Activated CD4-positive, CD25-positive, alpha-beta regulatory T cell (primary cell): Measurements from ENCODE around the gene HBG1.

Experiments
- DNase-seq, 4 experiments: peaks; one replicate each; lab custom pipeline; 2025; lab: John Stamatoyannopoulos, UW

The HBG1 gene

GRCh38 chr11:5226732-5227310 is 22.8 kb downstream of the HBG1 start, which contains the start of gene HBB:
Gene HBB, minus strand, starts transcription at chr11:5227071. Its CDS starts 50 bp downstream, at chr11:5227021.
- DNase-seq, result no peak

- DNase-seq, result no peak
Observed at GRCh38 chr11:5225480-5225871, 24.2 kb downstream of the HBG1 start.

- no peak for DNase-seq
Observed at GRCh38 chr11:5224538-5225479, 24.8 kb downstream of the HBG1 start.

GRCh38 chr11:5223686-5224085 is 26.0 kb downstream of the HBG1 start:
- no peak for DNase-seq

- DNase-seq, result no peak
Observed at GRCh38 chr11:5223146-5223545, 26.5 kb downstream of the HBG1 start.

GRCh38 chr11:5210376-5210885 is 39.2 kb downstream of the HBG1 start:
- DNase-seq, result no peak

GRCh38 chr11:5204787-5205186 is 44.9 kb downstream of the HBG1 start:
- no peak for DNase-seq

- DNase-seq, result no peak
Observed at GRCh38 chr11:5203366-5203765, 46.3 kb downstream of the HBG1 start.

- DNase-seq, result no peak
Observed at GRCh38 chr11:5200582-5200981, 49.1 kb downstream of the HBG1 start, which contains the start of gene OR51V1. Gene OR51V1, minus strand, starts transcription at chr11:5200682. Its CDS starts 0 bp downstream, at chr11:5200682.

- DNase-seq, result no peak
Observed at GRCh38 chr11:5198285-5198684, 51.4 kb downstream of the HBG1 start.
